H1 (cell line): ENCODE data around the gene EVA1B. TPM values are rescaled to one million over a fixed set of nuclear protein-coding genes. Genes with fewer than 3 reads are reported as not detected.

Experiments used
- CTCF ChIA-PET: fragments of 300-600 bp; sonication (Branson Sonifier 250); formaldehyde crosslinking; loops from one replicate; lab custom pipeline; 2021; ENCODE audit not compliant: partially characterized antibody; lab: Charles Lee
- POLR2A ChIA-PET: fragments of 300-600 bp; sonication (Branson Sonifier 250); formaldehyde crosslinking; loops from one replicate; lab custom pipeline; 2021; ENCODE audit warnings: inconsistent platforms; ENCODE audit not compliant: partially characterized antibody; lab: Charles Lee
- DNase-seq, 2 experiments: peaks; one replicate each; pipeline versions ENCODE4 v3.0.0 to v3.0.0-alpha.2; 2010 to 2022; ENCODE audit warnings: low spot score in 2 of 2, low read depth in 1 of 2, mixed read lengths in 1 of 2
- FAIRE-seq: peaks from 2 replicates; lab custom pipeline; 2011; peaks lifted over from hg19 to GRCh38; lab: Jason Lieb, UNC
- H2AFZ ChIP-seq: 2 replicates; pipeline ENCODE4 v1.8.1; 2012; ENCODE audit warnings: low read length, inconsistent platforms
- H2AK5ac ChIP-seq: 2 replicates; pipeline ENCODE4 v1.6.1; 2013; ENCODE audit warnings: low read depth, low read length
- H2BK120ac ChIP-seq: replicated peaks from 2 replicates; pipeline ENCODE3; 2013; ENCODE audit warnings: low read depth, low read length, inconsistent platforms
- H2BK12ac ChIP-seq: 2 replicates; pipeline ENCODE4 v1.6.1; 2013; ENCODE audit warnings: low read depth, low read length
- H2BK15ac ChIP-seq: 2 replicates; pipeline ENCODE4 v1.6.1; 2013; ENCODE audit warnings: low read length
- H2BK20ac ChIP-seq: 2 replicates; pipeline ENCODE4 v1.6.1; 2013; ENCODE audit warnings: low read length
- H2BK5ac ChIP-seq: 2 replicates; pipeline ENCODE4 v1.6.1; 2013; ENCODE audit warnings: low read depth, low read length
- H3K14ac ChIP-seq: 2 replicates; pipeline ENCODE4 v1.6.1; 2013; ENCODE audit warnings: inconsistent platforms; ENCODE audit not compliant: insufficient read length
- H3K18ac ChIP-seq: 2 replicates; pipeline ENCODE4 v1.6.1; 2013; ENCODE audit warnings: low read length; ENCODE audit errors: extremely low read depth
- H3K23ac ChIP-seq: 2 replicates; pipeline ENCODE4 v1.6.1; 2013; ENCODE audit warnings: inconsistent platforms; ENCODE audit not compliant: insufficient read length
- H3K23me2 ChIP-seq: 2 replicates; pipeline ENCODE4 v1.6.1; 2013; ENCODE audit warnings: low read depth, low read length
- H3K27ac ChIP-seq: 2 replicates; pipeline ENCODE4 v1.6.1; 2011; ENCODE audit warnings: low read depth, low read length, inconsistent platforms
- H3K27me3 ChIP-seq, 4 experiments: replicated peaks in 1 of 4; 1 replicate in 1 of 4; 2 replicates in 3 of 4; pipeline versions ENCODE4 v1.6.1 to v1.8.1; 2011 to 2013; ENCODE audit warnings: low read length in 3 of 4, mild to moderate bottlenecking in 3 of 4, inconsistent platforms in 2 of 4, mixed read lengths in 2 of 4, moderate library complexity in 1 of 4; ENCODE audit not compliant: control insufficient read depth in 3 of 4, insufficient read depth in 3 of 4; ENCODE audit errors: extremely low read depth in 1 of 4
- H3K36me3 ChIP-seq, 4 experiments: 2 replicates each; pipeline versions ENCODE4 v1.6.1 to v1.8.1; 2011 to 2013; ENCODE audit warnings: mild to moderate bottlenecking in 4 of 4, low read length in 3 of 4, moderate library complexity in 2 of 4, control low read depth in 1 of 4, inconsistent platforms in 1 of 4; ENCODE audit not compliant: insufficient read depth in 4 of 4, control insufficient read depth in 2 of 4
- H3K4ac ChIP-seq: replicated peaks from 2 replicates; pipeline ENCODE3; 2013; ENCODE audit warnings: low read length, low read depth, mixed read lengths, inconsistent platforms; ENCODE audit not compliant: insufficient read length
- H3K4me1 ChIP-seq, 4 experiments: replicated peaks in 1 of 4; 1 replicate in 1 of 4; 2 replicates in 3 of 4; pipeline versions ENCODE4 v1.6.1 to v1.8.1; 2011 to 2013; ENCODE audit warnings: low read length in 3 of 4, inconsistent platforms in 2 of 4, mixed read lengths in 1 of 4; ENCODE audit not compliant: insufficient read depth in 4 of 4, control insufficient read depth in 3 of 4
- H3K4me2 ChIP-seq, 2 experiments: 2 replicates each; pipeline versions ENCODE4 v1.6.1 to v1.8.1; 2011 to 2013; ENCODE audit warnings: low read depth in 2 of 2, low read length in 2 of 2, control low read depth in 1 of 2, inconsistent platforms in 1 of 2, mild to moderate bottlenecking in 1 of 2; ENCODE audit not compliant: insufficient read depth in 1 of 2
- H3K4me3 ChIP-seq, 4 experiments: fragments of 200-600, 300-600 bp in 1 of 4; sonication (generic), shearing (Covaris generic), sonication (Bioruptor Twin) in 1 of 4; 2 replicates each; pipeline versions ENCODE4 v1.5.1 to v1.8.1; 2011 to 2016; ENCODE audit warnings: low read length in 4 of 4, low read depth in 3 of 4, control low read depth in 2 of 4, inconsistent platforms in 2 of 4, mild to moderate bottlenecking in 2 of 4, mixed read lengths in 1 of 4, moderate library complexity in 1 of 4; ENCODE audit not compliant: insufficient read depth in 2 of 4; ENCODE audit errors: extremely low read depth in 1 of 4
- H3K56ac ChIP-seq: replicated peaks from 2 replicates; pipeline ENCODE3; 2013; ENCODE audit warnings: low read depth, mild to moderate bottlenecking, mixed read lengths, low read length, inconsistent platforms; ENCODE audit not compliant: insufficient read length
- H3K79me1 ChIP-seq: 2 replicates; pipeline ENCODE4 v1.6.1; 2013; ENCODE audit warnings: low read depth, low read length, control low read depth
- H3K79me2 ChIP-seq, 2 experiments: 2 replicates each; pipeline versions ENCODE4 v1.6.1 to v1.8.1; 2012 to 2013; ENCODE audit warnings: low read length in 2 of 2, mild to moderate bottlenecking in 2 of 2, inconsistent platforms in 1 of 2; ENCODE audit not compliant: insufficient read depth in 2 of 2, control insufficient read depth in 1 of 2
- H3K9ac ChIP-seq, 4 experiments: replicated peaks in 1 of 4; 1 replicate in 1 of 4; 2 replicates in 3 of 4; pipeline versions ENCODE4 v1.6.1 to v1.8.1; 2011 to 2013; ENCODE audit warnings: low read depth in 3 of 4, low read length in 3 of 4, control low read depth in 2 of 4, mild to moderate bottlenecking in 2 of 4, moderate library complexity in 2 of 4, inconsistent platforms in 1 of 4; ENCODE audit errors: extremely low read depth in 1 of 4
- H3K9me3 ChIP-seq, 2 experiments: 2 replicates each; pipeline versions ENCODE4 v1.6.1 to v1.8.1; 2012 to 2013; ENCODE audit warnings: mild to moderate bottlenecking in 2 of 2, moderate library complexity in 2 of 2, control low read depth in 1 of 2, inconsistent platforms in 1 of 2, low read depth in 1 of 2, low read length in 1 of 2, mixed read lengths in 1 of 2; ENCODE audit not compliant: insufficient read depth in 2 of 2
- H4K20me1 ChIP-seq, 2 experiments: replicated peaks in 1 of 2; 2 replicates each; pipeline versions ENCODE3 to v1.8.1; 2011 to 2013; ENCODE audit warnings: inconsistent platforms in 2 of 2, low read length in 2 of 2, mild to moderate bottlenecking in 1 of 2; ENCODE audit not compliant: insufficient read depth in 2 of 2, control insufficient read depth in 1 of 2
- H4K5ac ChIP-seq: 2 replicates; pipeline ENCODE4 v1.6.1; 2013; ENCODE audit warnings: low read length, low read depth, mixed read lengths, inconsistent platforms; ENCODE audit not compliant: insufficient read length
- H4K8ac ChIP-seq: 2 replicates; pipeline ENCODE4 v1.8.0; 2013; ENCODE audit warnings: mild to moderate bottlenecking, moderate library complexity, low read length, inconsistent platforms; ENCODE audit not compliant: insufficient read depth; ENCODE audit errors: extremely low read depth
- H4K91ac ChIP-seq: replicated peaks from 2 replicates; pipeline ENCODE3; 2013; ENCODE audit warnings: low read length, mixed read lengths, inconsistent platforms; ENCODE audit not compliant: insufficient read length
- CBX8 ChIP-seq: fragments of 300-800, 300-1000 bp; sonication (generic); IDR thresholded peaks from 2 replicates; pipeline ENCODE4 v1.7.1; 2016; ENCODE audit warnings: low read depth, low read length, borderline replicate concordance
- KDM1A ChIP-seq: fragments of 200-600, 300-600 bp; sonication (generic); IDR thresholded peaks from 2 replicates; pipeline ENCODE4 v1.7.1; 2016; ENCODE audit warnings: mild to moderate bottlenecking, low read length, borderline replicate concordance
- KDM5A ChIP-seq: fragments of 200-600 bp; IDR thresholded peaks from 2 replicates; pipeline ENCODE4 v1.7.1; 2012; ENCODE audit warnings: mild to moderate bottlenecking, low read length, inconsistent platforms, mixed read lengths
- MAFK ChIP-seq: IDR thresholded peaks from 2 replicates; pipeline ENCODE4 v1.6.1; 2012; ENCODE audit warnings: low read depth, mild to moderate bottlenecking, improper control_type of control experiment, low read length
- NRF1 ChIP-seq: IDR thresholded peaks from 2 replicates; pipeline ENCODE4 v1.6.1; 2011; ENCODE audit warnings: mild to moderate bottlenecking, low read depth, low read length, improper control_type of control experiment
- POLR2A ChIP-seq, 2 experiments: IDR thresholded peaks; 1 replicate in 1 of 2; 2 replicates in 1 of 2; pipeline ENCODE4 v1.6.1; 2011; ENCODE audit warnings: low read depth in 2 of 2, low read length in 2 of 2, mild to moderate bottlenecking in 2 of 2; ENCODE audit errors: control extremely low read depth in 1 of 2
- POLR2AphosphoS5 ChIP-seq: IDR thresholded peaks from 2 replicates; pipeline ENCODE4 v1.6.1; 2011; ENCODE audit warnings: low read depth, low read length
- SAP30 ChIP-seq: fragments of 300-600 bp; sonication (generic); IDR thresholded peaks from 2 replicates; pipeline ENCODE4 v1.7.1; 2012; ENCODE audit warnings: low read length, moderate library complexity, mild to moderate bottlenecking, inconsistent platforms; ENCODE audit not compliant: insufficient read depth, insufficient replicate concordance
- SP2 ChIP-seq: IDR thresholded peaks from 2 replicates; pipeline ENCODE4 v1.6.1; 2012; ENCODE audit warnings: mild to moderate bottlenecking, low read length, inconsistent platforms
- TAF7 ChIP-seq: optimal IDR thresholded peaks from 2 replicates; pipeline ENCODE3; 2011; ENCODE audit warnings: low read depth, mild to moderate bottlenecking, inconsistent platforms, low read length, moderate library complexity, borderline replicate concordance
- TEAD4 ChIP-seq: IDR thresholded peaks from 2 replicates; pipeline ENCODE4 v1.6.1; 2012; ENCODE audit warnings: low read depth, low read length, inconsistent platforms, mixed read lengths
- YY1 ChIP-seq: IDR thresholded peaks from 2 replicates; pipeline ENCODE4 v1.6.1; 2011; ENCODE audit warnings: low read depth, mild to moderate bottlenecking, low read length
- WGBS, 2 experiments: shearing (Covaris generic) in 1 of 2; methylation state at CpG; one replicate each; pipeline versions ENCODE4 v1.1.6 to v1.1.7; 2013 to 2015; ENCODE audit warnings: low lambda C conversion rate in 2 of 2, mixed read lengths in 2 of 2, inconsistent platforms in 1 of 2, low coverage in 1 of 2, missing lambda C conversion rate in 1 of 2; ENCODE audit not compliant: insufficient replicate concordance in 2 of 2, insufficient coverage in 1 of 2, insufficient read length in 1 of 2; ENCODE audit errors: extremely low coverage in 1 of 2, missing lambda C conversion rate in 1 of 2; 5-methylcytosine and 5-hydroxymethylcytosine counted together
- polyA plus RNA-seq, 7 experiments: library from polyadenylated mRNA; depleted of rRNA in 3 of 7; stranded (reverse) in 5 of 7; unstranded in 2 of 7; fragments of >200 nt in 5 of 7; fragments of 200-250 nt in 2 of 7; gene quantifications; 1 replicate in 5 of 7; 2 replicates in 1 of 7; 4 replicates in 1 of 7; pipeline versions ENCODE4 v1.2.1 to v1.2.3, GENCODE V29; 2011 to 2013; ENCODE audit warnings: missing spikeins in 2 of 7, mixed read lengths in 2 of 7
- total RNA-seq: library from RNA; stranded (reverse); fragmentation: NEBNext Ultra II Directional; extraction: Animal tissue kit (Norgen Biotek cat#: 25700); gene quantifications from 2 replicates; pipeline ENCODE4 v1.2.1, GENCODE V29; 2021
- TF ChIP-seq, protein P1 (sequence below): IDR thresholded peaks from 2 replicates; pipeline ENCODE4 v1.6.1; 2012; ENCODE audit warnings: low read length, inconsistent platforms

Gene EVA1B
- total and polyA plus RNA-seq, 2 of the 8 experiments (the other 6 are each of a cell fraction or from before 2014, with no cell fraction given) = 10.0 to 19.9 TPM

DNA sequence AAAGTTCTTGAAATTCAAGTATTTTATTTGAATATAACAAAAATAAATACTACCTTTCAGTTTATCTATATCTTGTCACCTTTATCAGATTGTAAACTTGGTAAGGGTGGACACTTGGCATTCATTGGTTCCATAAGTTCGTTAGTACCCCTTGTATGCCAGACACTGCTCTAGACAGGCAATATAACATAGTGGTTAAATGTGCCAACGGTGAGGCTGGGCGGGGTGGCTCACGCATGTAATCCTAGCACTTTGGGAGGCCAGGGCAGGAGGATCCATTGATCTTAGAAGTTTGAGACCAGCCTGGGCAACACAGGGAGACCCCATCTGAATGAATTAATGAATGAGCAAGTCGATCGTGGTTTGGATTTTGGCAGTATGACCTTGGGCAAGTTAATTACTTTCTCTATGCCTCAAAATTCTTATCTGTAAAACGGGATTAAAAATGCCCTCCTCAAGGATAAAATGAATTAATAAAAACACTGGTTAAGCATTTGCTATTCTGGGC lies 43.6 kb downstream of the EVA1B start:
- Histone ChIP-seq H2BK20ac (no peak overlapping the region), H2BK120ac (no peak overlapping the region), H2AK5ac (no peak overlapping the region), H4K20me1 (peaks cover 0 to 3% of the 10 kb centered on the region in 2 experiments), H3K56ac (no peak overlapping the region), H3K9me3 (no peaks in the 10 kb centered on the region), H4K8ac (no peak overlapping the region), H3K27me3 (no peaks in the 10 kb centered on the region), H2BK5ac (no peak overlapping the region), H3K79me1 (peaks cover 2% of the 10 kb centered on the region; the same call in 1 of the 2 replicates), H3K36me3 (peaks cover 0 to 20% (median 12%) of the 10 kb centered on the region in 4 experiments; a peak in 6 of 8 replicates), H3K27ac (no peak overlapping the region), H4K91ac (no peak overlapping the region), H2AFZ (no peak overlapping the region), H2BK15ac (no peak overlapping the region), H3K23ac (no peak overlapping the region), H3K23me2 (no peaks in the 10 kb centered on the region), H3K14ac (no peak overlapping the region), H3K79me2 (peaks cover 0 to 25% of the 10 kb centered on the region in 2 experiments; a peak in 2 of 4 replicates), H3K4me1 (no peaks in the 10 kb centered on the region), H3K4me2 (no peak overlapping the region), H4K5ac (no peak overlapping the region), H3K9ac (no peak overlapping the region), H3K4ac (no peak overlapping the region), H3K4me3 (no peak overlapping the region), H3K18ac (no peak overlapping the region), H2BK12ac (no peak overlapping the region)
- FAIRE-seq = no peak
- ChIA-PET CTCF (interaction anchor here (0.6 to 6.0 kb wide), 7 partner anchors 10 to 180 kb away, joined by 3 to 26 read pairs (median 5); partner anchors contain the start of gene TRAPPC3), POLR2A (interaction anchor here (0.9 to 2.4 kb wide), 2 partner anchors 26 to 152 kb away, joined by 3 to 7 read pairs; partner anchors contain the start of gene SH3D21)
- DNase-seq = no peak
- WGBS, 2 experiments = 93% methylated on average over 7 of the region's 7 CpGs; no CpG with 5 or more reads in 1 of the 2 experiments
- TF ChIP-seq YY1 (no peak), TEAD4 (no peak), POLR2A (IDR thresholded peaks at IDR 0.05; ENCODE audit: control extremely low read depth in 1 of 2, low read depth in 2 of 2, low read length in 2 of 2) (no peak), KDM1A (no peak), TAF7 (no peak), SAP30 (no peak), KDM5A (no peak), MAFK (no peak), CBX8 (no peak), POLR2AphosphoS5 (no peak), SP2 (no peak), NRF1 (no peak)
- TF ChIP-seq, protein P1, sequence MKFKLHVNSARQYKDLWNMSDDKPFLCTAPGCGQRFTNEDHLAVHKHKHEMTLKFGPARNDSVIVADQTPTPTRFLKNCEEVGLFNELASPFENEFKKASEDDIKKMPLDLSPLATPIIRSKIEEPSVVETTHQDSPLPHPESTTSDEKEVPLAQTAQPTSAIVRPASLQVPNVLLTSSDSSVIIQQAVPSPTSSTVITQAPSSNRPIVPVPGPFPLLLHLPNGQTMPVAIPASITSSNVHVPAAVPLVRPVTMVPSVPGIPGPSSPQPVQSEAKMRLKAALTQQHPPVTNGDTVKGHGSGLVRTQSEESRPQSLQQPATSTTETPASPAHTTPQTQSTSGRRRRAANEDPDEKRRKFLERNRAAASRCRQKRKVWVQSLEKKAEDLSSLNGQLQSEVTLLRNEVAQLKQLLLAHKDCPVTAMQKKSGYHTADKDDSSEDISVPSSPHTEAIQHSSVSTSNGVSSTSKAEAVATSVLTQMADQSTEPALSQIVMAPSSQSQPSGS = no peak
